Measurements from ENCODE around the gene TRIM72. TPM values are rescaled to one million over a fixed set of nuclear protein-coding genes. Genes with fewer than 3 reads are reported as not detected.
"Not testable (repeated sequence)": the region's sequence is repeated elsewhere in the genome, so short reads cannot be mapped to it uniquely, and the experiment has no call there.

The TRIM72 gene
- total RNA-seq = not detected in 2 replicates

GRCh38 chr16:31213877-31214707 lies at the start of gene TRIM72:
TRIM72 (plus strand) TSS chr16:31214119; CDS start chr16:31214739, 620 bp downstream.
- no peak for DNase-seq (ENCODE audit: extremely low read depth, low read depth, low spot score)

- DNase-seq (ENCODE audit: extremely low read depth, low read depth, low spot score) = no peak
Observed at GRCh38 chr16:31167315-31167714, 46.6 kb upstream of the TRIM72 start.

GRCh38 chr16:31168848-31169247 lies 45.1 kb upstream of the TRIM72 start:
- no peak for DNase-seq (ENCODE audit: extremely low read depth, low read depth, low spot score)

GRCh38 chr16:31170048-31170447 lies 43.9 kb upstream of the TRIM72 start:
- DNase-seq (ENCODE audit: extremely low read depth, low read depth, low spot score) = not testable (repeated sequence)

- no peak for DNase-seq (ENCODE audit: extremely low read depth, low read depth, low spot score)
Observed at GRCh38 chr16:31177136-31177535, 36.8 kb upstream of the TRIM72 start.

GRCh38 chr16:31179219-31179746 lies 34.6 kb upstream of the TRIM72 start:
- DNase-seq (ENCODE audit: extremely low read depth, low read depth, low spot score) = no peak

GRCh38 chr16:31179747-31180459 lies 34.0 kb upstream of the TRIM72 start, which contains the start of gene FUS:
FUS (plus strand) TSS chr16:31180139; CDS start chr16:31180215, 76 bp downstream.
- peak; percentile 52 for DNase-seq (ENCODE audit: extremely low read depth, low read depth, low spot score)

- DNase-seq (ENCODE audit: extremely low read depth, low read depth, low spot score) = no peak
Observed at GRCh38 chr16:31181102-31181830, 32.7 kb upstream of the TRIM72 start.

- no peak for DNase-seq (ENCODE audit: extremely low read depth, low read depth, low spot score)
Observed at GRCh38 chr16:31182391-31182790, 31.5 kb upstream of the TRIM72 start.

GRCh38 chr16:31183432-31184428 lies 30.2 kb upstream of the TRIM72 start:
- DNase-seq (ENCODE audit: extremely low read depth, low read depth, low spot score) = no peak

GRCh38 chr16:31184888-31185287 lies 29.0 kb upstream of the TRIM72 start:
- no peak for DNase-seq (ENCODE audit: extremely low read depth, low read depth, low spot score)

GRCh38 chr16:31185339-31185738 lies 28.6 kb upstream of the TRIM72 start:
- no peak for DNase-seq (ENCODE audit: extremely low read depth, low read depth, low spot score)

GRCh38 chr16:31186176-31186575 lies 27.7 kb upstream of the TRIM72 start:
- DNase-seq (ENCODE audit: extremely low read depth, low read depth, low spot score) = no peak

GRCh38 chr16:31186930-31187807 lies 26.8 kb upstream of the TRIM72 start:
- DNase-seq (ENCODE audit: extremely low read depth, low read depth, low spot score) = no peak

GRCh38 chr16:31187808-31188189 lies 26.1 kb upstream of the TRIM72 start:
- DNase-seq (ENCODE audit: extremely low read depth, low read depth, low spot score) = no peak

GRCh38 chr16:31188450-31189411 lies 25.2 kb upstream of the TRIM72 start:
- no peak for DNase-seq (ENCODE audit: extremely low read depth, low read depth, low spot score)

- no peak for DNase-seq (ENCODE audit: extremely low read depth, low read depth, low spot score)
Observed at GRCh38 chr16:31189412-31189778, 24.5 kb upstream of the TRIM72 start.

GRCh38 chr16:31190061-31190460 lies 23.9 kb upstream of the TRIM72 start:
- no peak for DNase-seq (ENCODE audit: extremely low read depth, low read depth, low spot score)
